ENCODE data around the gene BRSK2.

DNA sequence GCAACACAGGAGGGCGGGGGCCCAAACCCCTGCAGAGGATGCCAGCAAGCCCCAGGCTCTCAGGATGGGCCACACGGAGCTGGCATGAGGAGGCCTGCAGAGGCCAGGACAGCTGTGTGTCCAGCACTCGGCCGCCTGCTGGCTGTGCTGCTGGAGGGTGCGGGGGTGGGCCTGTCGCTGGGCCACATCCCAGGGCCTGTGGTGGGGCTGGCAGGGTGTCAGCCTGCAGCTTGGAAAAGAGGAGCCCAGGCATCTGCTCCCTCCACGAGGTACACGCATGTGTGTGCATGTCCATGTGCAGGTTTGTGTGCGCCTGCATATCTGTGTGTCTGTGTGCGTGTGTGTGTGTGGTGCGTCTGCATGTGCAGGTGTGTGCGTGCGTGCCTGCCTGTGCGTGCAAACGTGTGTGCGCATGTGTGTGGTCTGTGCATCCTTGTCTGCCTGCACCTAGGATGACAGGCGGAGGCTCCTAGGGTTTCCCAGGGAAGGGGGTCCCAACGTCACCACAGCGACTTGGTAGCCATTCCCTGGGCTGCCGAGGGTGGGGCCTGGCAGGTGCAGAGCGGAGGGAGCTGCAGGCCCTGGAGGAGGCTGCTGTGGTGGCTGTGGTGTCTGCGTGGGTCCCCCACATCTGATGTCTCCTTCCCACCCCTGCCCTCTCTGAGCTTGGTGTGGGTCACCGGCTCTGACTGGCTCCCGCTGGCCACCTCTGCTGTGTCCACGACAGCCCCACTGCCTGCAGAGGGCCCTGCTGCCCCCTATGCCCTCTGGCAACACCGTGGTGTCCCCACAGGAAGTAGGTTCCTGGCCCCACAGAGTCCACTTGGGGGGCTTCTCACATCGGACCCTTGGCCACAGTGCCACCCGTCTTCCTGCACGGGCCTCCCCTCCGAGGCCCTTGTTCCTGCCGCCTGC, 17.1 kb downstream of the BRSK2 start:
- TF ChIP-seq, protein P1, sequence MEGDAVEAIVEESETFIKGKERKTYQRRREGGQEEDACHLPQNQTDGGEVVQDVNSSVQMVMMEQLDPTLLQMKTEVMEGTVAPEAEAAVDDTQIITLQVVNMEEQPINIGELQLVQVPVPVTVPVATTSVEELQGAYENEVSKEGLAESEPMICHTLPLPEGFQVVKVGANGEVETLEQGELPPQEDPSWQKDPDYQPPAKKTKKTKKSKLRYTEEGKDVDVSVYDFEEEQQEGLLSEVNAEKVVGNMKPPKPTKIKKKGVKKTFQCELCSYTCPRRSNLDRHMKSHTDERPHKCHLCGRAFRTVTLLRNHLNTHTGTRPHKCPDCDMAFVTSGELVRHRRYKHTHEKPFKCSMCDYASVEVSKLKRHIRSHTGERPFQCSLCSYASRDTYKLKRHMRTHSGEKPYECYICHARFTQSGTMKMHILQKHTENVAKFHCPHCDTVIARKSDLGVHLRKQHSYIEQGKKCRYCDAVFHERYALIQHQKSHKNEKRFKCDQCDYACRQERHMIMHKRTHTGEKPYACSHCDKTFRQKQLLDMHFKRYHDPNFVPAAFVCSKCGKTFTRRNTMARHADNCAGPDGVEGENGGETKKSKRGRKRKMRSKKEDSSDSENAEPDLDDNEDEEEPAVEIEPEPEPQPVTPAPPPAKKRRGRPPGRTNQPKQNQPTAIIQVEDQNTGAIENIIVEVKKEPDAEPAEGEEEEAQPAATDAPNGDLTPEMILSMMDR (IDR thresholded peaks at IDR 0.05) = no peak
- no peak for TF ChIP-seq ZFX (IDR thresholded peaks at IDR 0.05; ENCODE audit: borderline replicate concordance)

Measured in 22Rv1 (cell line).